ENCODE data around the gene TM7SF2. TPM values are rescaled to one million over a fixed set of nuclear protein-coding genes. Genes with fewer than 3 reads are reported as not detected.

The TM7SF2 gene
- total and polyA plus RNA-seq, 2 of the 13 experiments (the other 11 are each of a cell fraction or from before 2014, with no cell fraction given) = 56.0 to 66.9 TPM

- peak; percentile 76; the same call in 1 of the 2 replicates for TF ChIP-seq ZNF782 (CRISPR knock-in tag; IDR thresholded peaks at IDR 0.05; ENCODE audit: borderline replicate concordance)
- no peak for TF ChIP-seq ZNF260 (CRISPR knock-in tag; IDR thresholded peaks at IDR 0.05; ENCODE audit: borderline replicate concordance, low read depth)
- no peak; the same call in 1 of the 2 replicates for TF ChIP-seq ZNF678 (CRISPR knock-in tag; IDR thresholded peaks at IDR 0.05)
- TF ChIP-seq, protein P1, sequence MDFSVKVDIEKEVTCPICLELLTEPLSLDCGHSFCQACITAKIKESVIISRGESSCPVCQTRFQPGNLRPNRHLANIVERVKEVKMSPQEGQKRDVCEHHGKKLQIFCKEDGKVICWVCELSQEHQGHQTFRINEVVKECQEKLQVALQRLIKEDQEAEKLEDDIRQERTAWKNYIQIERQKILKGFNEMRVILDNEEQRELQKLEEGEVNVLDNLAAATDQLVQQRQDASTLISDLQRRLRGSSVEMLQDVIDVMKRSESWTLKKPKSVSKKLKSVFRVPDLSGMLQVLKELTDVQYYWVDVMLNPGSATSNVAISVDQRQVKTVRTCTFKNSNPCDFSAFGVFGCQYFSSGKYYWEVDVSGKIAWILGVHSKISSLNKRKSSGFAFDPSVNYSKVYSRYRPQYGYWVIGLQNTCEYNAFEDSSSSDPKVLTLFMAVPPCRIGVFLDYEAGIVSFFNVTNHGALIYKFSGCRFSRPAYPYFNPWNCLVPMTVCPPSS (IDR thresholded peaks at IDR 0.05) = no peak
- TF ChIP-seq NR3C1 (CRISPR knock-in tag; IDR thresholded peaks at IDR 0.05) = no peak
- peak; percentile 35; the same call in 1 of the 2 replicates for TF ChIP-seq GTF2F1 (IDR thresholded peaks at IDR 0.05; ENCODE audit: low read length)
- no peak for TF ChIP-seq ZNF570 (CRISPR knock-in tag; IDR thresholded peaks at IDR 0.05; ENCODE audit: borderline replicate concordance)
- TF ChIP-seq PAXIP1 (CRISPR knock-in tag; conservative IDR thresholded peaks at IDR 0.05) = peak; percentile 61
- TF ChIP-seq ZFP91 (CRISPR knock-in tag; IDR thresholded peaks at IDR 0.05; ENCODE audit: borderline replicate concordance) = peak; percentile 70; the same call in 1 of the 2 replicates
- TF ChIP-seq HNRNPH1 (optimal IDR thresholded peaks at IDR 0.05; ENCODE audit: low read depth, low read length) = no peak
- TF ChIP-seq SP140L (CRISPR knock-in tag; IDR thresholded peaks at IDR 0.05; ENCODE audit: borderline replicate concordance) = no peak
- peak; percentile 70; the same call in 1 of the 2 replicates for TF ChIP-seq YEATS4 (CRISPR knock-in tag; IDR thresholded peaks at IDR 0.05; ENCODE audit: borderline replicate concordance)
- TF ChIP-seq, protein P2, sequence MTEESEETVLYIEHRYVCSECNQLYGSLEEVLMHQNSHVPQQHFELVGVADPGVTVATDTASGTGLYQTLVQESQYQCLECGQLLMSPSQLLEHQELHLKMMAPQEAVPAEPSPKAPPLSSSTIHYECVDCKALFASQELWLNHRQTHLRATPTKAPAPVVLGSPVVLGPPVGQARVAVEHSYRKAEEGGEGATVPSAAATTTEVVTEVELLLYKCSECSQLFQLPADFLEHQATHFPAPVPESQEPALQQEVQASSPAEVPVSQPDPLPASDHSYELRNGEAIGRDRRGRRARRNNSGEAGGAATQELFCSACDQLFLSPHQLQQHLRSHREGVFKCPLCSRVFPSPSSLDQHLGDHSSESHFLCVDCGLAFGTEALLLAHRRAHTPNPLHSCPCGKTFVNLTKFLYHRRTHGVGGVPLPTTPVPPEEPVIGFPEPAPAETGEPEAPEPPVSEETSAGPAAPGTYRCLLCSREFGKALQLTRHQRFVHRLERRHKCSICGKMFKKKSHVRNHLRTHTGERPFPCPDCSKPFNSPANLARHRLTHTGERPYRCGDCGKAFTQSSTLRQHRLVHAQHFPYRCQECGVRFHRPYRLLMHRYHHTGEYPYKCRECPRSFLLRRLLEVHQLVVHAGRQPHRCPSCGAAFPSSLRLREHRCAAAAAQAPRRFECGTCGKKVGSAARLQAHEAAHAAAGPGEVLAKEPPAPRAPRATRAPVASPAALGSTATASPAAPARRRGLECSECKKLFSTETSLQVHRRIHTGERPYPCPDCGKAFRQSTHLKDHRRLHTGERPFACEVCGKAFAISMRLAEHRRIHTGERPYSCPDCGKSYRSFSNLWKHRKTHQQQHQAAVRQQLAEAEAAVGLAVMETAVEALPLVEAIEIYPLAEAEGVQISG (CRISPR knock-in tag; IDR thresholded peaks at IDR 0.05) = peak; percentile 82
These were observed 10.4 kb downstream of the TM7SF2 start, which contains the start of the genes FAU and MRPL49 (continued) for GRCh38 chr11:65121865-65122696.

All from HepG2 (cell line).